ENCODE data around the gene COL6A6. TPM values are rescaled to one million over a fixed set of nuclear protein-coding genes. Genes with fewer than 3 reads are reported as not detected.

Gene COL6A6
- total RNA-seq, 2 experiments from 2014 or later, result not detected

- Mint-ChIP-seq H3K27me3 (peaks cover 38% of the 10 kb centered on the region), H3K27ac (no peak overlapping the region), H3K4me3 (no peak overlapping the region), H3K36me3 (ENCODE audit: low read depth) (no peaks in the 10 kb centered on the region), H3K9me3 (no peaks in the 10 kb centered on the region), H3K4me1 (no peaks in the 10 kb centered on the region)
- ChIA-PET POLR2A (no interaction called here), CTCF (no interaction called here)
- no peak for DNase-seq
Measured at GRCh38 chr3:130514681-130515080, 2.3 kb upstream of the COL6A6 start.

GRCh38 chr3:130515755-130516154 is 1.2 kb upstream of the COL6A6 start:
- CTCF ChIA-PET, result no interaction called here
- Mint-ChIP-seq H3K36me3 (ENCODE audit: low read depth) (no peaks in the 10 kb centered on the region), H3K4me1 (no peaks in the 10 kb centered on the region), H3K27ac (no peak overlapping the region), H3K4me3 (no peak overlapping the region), H3K9me3 (no peaks in the 10 kb centered on the region), H3K27me3 (peaks cover 46% of the 10 kb centered on the region)
- DNase-seq, result no peak
- POLR2A ChIA-PET, result no interaction called here

GRCh38 chr3:130517602-130518001 is 625 bp downstream of the COL6A6 start:
- ChIA-PET POLR2A (no interaction called here), CTCF (no interaction called here)
- H3K36me3 Mint-ChIP-seq (ENCODE audit: low read depth), result no peaks in the 10 kb centered on the region
- H3K27me3 Mint-ChIP-seq, result peaks cover 46% of the 10 kb centered on the region
- H3K4me1 Mint-ChIP-seq, result no peaks in the 10 kb centered on the region
- H3K9me3 Mint-ChIP-seq, result no peaks in the 10 kb centered on the region
- no peak overlapping the region for H3K27ac Mint-ChIP-seq
- DNase-seq, result no peak
- no peak overlapping the region for H3K4me3 Mint-ChIP-seq

- no peak for DNase-seq
- Mint-ChIP-seq H3K4me3 (no peak overlapping the region), H3K27ac (no peak overlapping the region), H3K36me3 (ENCODE audit: low read depth) (no peaks in the 10 kb centered on the region), H3K4me1 (no peaks in the 10 kb centered on the region), H3K9me3 (no peaks in the 10 kb centered on the region), H3K27me3 (peaks cover 54% of the 10 kb centered on the region)
- ChIA-PET POLR2A (no interaction called here), CTCF (interaction anchor here (1.4 kb wide), 1 partner anchor 15 kb away, joined by 3 read pairs; no protein-coding TSS in a partner anchor)
Measured at GRCh38 chr3:130519754-130520153, 2.8 kb downstream of the COL6A6 start.

- CTCF ChIA-PET, result no interaction called here
Measured at GRCh38 chr3:130522399-130522798, 5.4 kb downstream of the COL6A6 start.

GRCh38 chr3:130527426-130527825 is 10.4 kb downstream of the COL6A6 start:
- Mint-ChIP-seq H3K27ac (no peak overlapping the region), H3K4me1 (peaks cover 8% of the 10 kb centered on the region), H3K36me3 (ENCODE audit: low read depth) (no peaks in the 10 kb centered on the region), H3K9me3 (no peaks in the 10 kb centered on the region), H3K4me3 (no peak overlapping the region), H3K27me3 (peaks cover 23% of the 10 kb centered on the region)
- POLR2A ChIA-PET, result no interaction called here
- no peak for DNase-seq
- CTCF ChIA-PET, result no interaction called here

More at GRCh38 chr3:130522399-130522798, 5.4 kb downstream of the COL6A6 start:
- Mint-ChIP-seq H3K36me3 (ENCODE audit: low read depth) (no peaks in the 10 kb centered on the region), H3K4me1 (no peaks in the 10 kb centered on the region), H3K27ac (no peak overlapping the region), H3K4me3 (no peak overlapping the region), H3K27me3 (peaks cover 46% of the 10 kb centered on the region), H3K9me3 (no peaks in the 10 kb centered on the region)
- no peak for DNase-seq
- POLR2A ChIA-PET, result no interaction called here

- Mint-ChIP-seq H3K4me1 (peaks cover 8% of the 10 kb centered on the region), H3K27ac (no peak overlapping the region), H3K4me3 (no peak overlapping the region), H3K36me3 (ENCODE audit: low read depth) (no peaks in the 10 kb centered on the region), H3K27me3 (peaks cover 16% of the 10 kb centered on the region), H3K9me3 (no peaks in the 10 kb centered on the region)
- DNase-seq, result no peak
- ChIA-PET CTCF (no interaction called here), POLR2A (no interaction called here)
Measured at GRCh38 chr3:130528120-130528519, 11.1 kb downstream of the COL6A6 start.

- Mint-ChIP-seq H3K27me3 (peaks cover 13% of the 10 kb centered on the region), H3K4me3 (no peak overlapping the region), H3K27ac (peak overlapping the region; percentile 2), H3K9me3 (no peaks in the 10 kb centered on the region), H3K4me1 (peaks cover 8% of the 10 kb centered on the region), H3K36me3 (ENCODE audit: low read depth) (no peaks in the 10 kb centered on the region)
- CTCF ChIA-PET, result interaction anchor here (0.7 kb wide), 1 partner anchor 1882 kb away, joined by 3 read pairs; no protein-coding TSS in a partner anchor
- no peak for DNase-seq
- POLR2A ChIA-PET, result no interaction called here
Measured at GRCh38 chr3:130529486-130530215, 12.7 kb downstream of the COL6A6 start.

- Mint-ChIP-seq H3K27ac (no peak overlapping the region), H3K9me3 (no peaks in the 10 kb centered on the region), H3K36me3 (ENCODE audit: low read depth) (no peaks in the 10 kb centered on the region), H3K4me1 (peaks cover 8% of the 10 kb centered on the region), H3K27me3 (peaks cover 17% of the 10 kb centered on the region), H3K4me3 (no peak overlapping the region)
- DNase-seq, result no peak
- CTCF ChIA-PET, result no interaction called here
- POLR2A ChIA-PET, result no interaction called here
Measured at GRCh38 chr3:130533247-130533646, 16.3 kb downstream of the COL6A6 start.

- DNase-seq, result no peak
- Mint-ChIP-seq H3K4me3 (no peak overlapping the region), H3K27ac (no peak overlapping the region), H3K27me3 (peaks cover 23% of the 10 kb centered on the region), H3K4me1 (no peaks in the 10 kb centered on the region), H3K9me3 (no peaks in the 10 kb centered on the region), H3K36me3 (ENCODE audit: low read depth) (no peaks in the 10 kb centered on the region)
- POLR2A ChIA-PET, result no interaction called here
- CTCF ChIA-PET, result no interaction called here
Measured at GRCh38 chr3:130537673-130538304, 20.8 kb downstream of the COL6A6 start.

GRCh38 chr3:130539005-130539404 is 22.0 kb downstream of the COL6A6 start:
- Mint-ChIP-seq H3K27ac (no peak overlapping the region), H3K4me1 (no peaks in the 10 kb centered on the region), H3K9me3 (no peaks in the 10 kb centered on the region), H3K4me3 (no peak overlapping the region), H3K27me3 (peaks cover 20% of the 10 kb centered on the region), H3K36me3 (ENCODE audit: low read depth) (no peaks in the 10 kb centered on the region)
- ChIA-PET CTCF (no interaction called here), POLR2A (no interaction called here)
- DNase-seq, result peak; percentile 34

GRCh38 chr3:130543322-130543721 is 26.3 kb downstream of the COL6A6 start:
- POLR2A ChIA-PET, result no interaction called here
- no peak overlapping the region for H3K4me3 Mint-ChIP-seq
- CTCF ChIA-PET, result no interaction called here
- H3K9me3 Mint-ChIP-seq, result peaks cover 2% of the 10 kb centered on the region
- no peak overlapping the region for H3K27ac Mint-ChIP-seq
- DNase-seq, result no peak
- H3K36me3 Mint-ChIP-seq (ENCODE audit: low read depth), result no peaks in the 10 kb centered on the region
- peaks cover 9% of the 10 kb centered on the region for H3K27me3 Mint-ChIP-seq
- H3K4me1 Mint-ChIP-seq, result no peaks in the 10 kb centered on the region

GRCh38 chr3:130546920-130547679 is 30.1 kb downstream of the COL6A6 start:
- H3K27ac Mint-ChIP-seq, result no peak overlapping the region
- H3K4me1 Mint-ChIP-seq, result no peaks in the 10 kb centered on the region
- no peaks in the 10 kb centered on the region for H3K36me3 Mint-ChIP-seq (ENCODE audit: low read depth)
- peaks cover 2% of the 10 kb centered on the region for H3K9me3 Mint-ChIP-seq
- CTCF ChIA-PET, result no interaction called here
- H3K27me3 Mint-ChIP-seq, result peaks cover 8% of the 10 kb centered on the region
- no peak overlapping the region for H3K4me3 Mint-ChIP-seq
- POLR2A ChIA-PET, result no interaction called here
- DNase-seq, result no peak
